Fibroblast of lung (primary cell): ENCODE measurements around the gene NHSL2. TPM values are rescaled to one million over a fixed set of nuclear protein-coding genes. Genes with fewer than 3 reads are reported as not detected.

ENCODE experiments used
- DNase-seq, 2 donors: peaks; one replicate each; pipeline versions ENCODE4 v3.0.0 to v3.0.0-alpha.2; 2010; ENCODE audit warnings: low read depth in 2 of 2
- H2AFZ ChIP-seq: 2 replicates; pipeline ENCODE4 v1.5.1; 2012; ENCODE audit warnings: low read length, control low read depth, inconsistent platforms
- H3K27ac ChIP-seq: 2 replicates; pipeline ENCODE4 v1.5.1; 2011; ENCODE audit warnings: low read length, control low read depth; ENCODE audit not compliant: insufficient read depth
- H3K27me3 ChIP-seq: 2 replicates; pipeline ENCODE4 v1.5.1; 2011; ENCODE audit warnings: mild to moderate bottlenecking, low read length; ENCODE audit not compliant: control insufficient read depth, insufficient read depth
- H3K36me3 ChIP-seq: 2 replicates; pipeline ENCODE4 v1.5.1; 2011; ENCODE audit warnings: low read length; ENCODE audit not compliant: control insufficient read depth, insufficient read depth
- H3K4me1 ChIP-seq: 2 replicates; pipeline ENCODE4 v1.5.1; 2011; ENCODE audit warnings: low read length; ENCODE audit not compliant: control insufficient read depth, insufficient read depth; ENCODE audit errors: extremely low read depth
- H3K4me2 ChIP-seq: 2 replicates; pipeline ENCODE4 v1.5.1; 2011; ENCODE audit warnings: low read length, control low read depth; ENCODE audit not compliant: insufficient read depth; ENCODE audit errors: extremely low read depth
- H3K4me3 ChIP-seq, 4 experiments: fragments of 200-600 bp in 1 of 4; sonication (generic) in 1 of 4; replicated peaks in 1 of 4; 2 replicates each; pipeline ENCODE4 v1.5.1; 2011 to 2016; ENCODE audit warnings: low read length in 4 of 4, low read depth in 3 of 4, mild to moderate bottlenecking in 3 of 4, control low read depth in 2 of 4, inconsistent platforms in 1 of 4, mixed read lengths in 1 of 4; ENCODE audit not compliant: insufficient read depth in 1 of 4; ENCODE audit errors: control extremely low read depth in 1 of 4
- H3K79me2 ChIP-seq: 2 replicates; pipeline ENCODE4 v1.5.1; 2012; ENCODE audit warnings: mild to moderate bottlenecking, low read length, inconsistent platforms; ENCODE audit not compliant: control insufficient read depth, insufficient read depth
- H3K9ac ChIP-seq: 2 replicates; pipeline ENCODE4 v1.5.1; 2011; ENCODE audit warnings: mild to moderate bottlenecking, low read length, control low read depth; ENCODE audit not compliant: insufficient read depth
- H3K9me3 ChIP-seq: 2 replicates; pipeline ENCODE4 v1.5.1; 2012; ENCODE audit warnings: low read depth, low read length; ENCODE audit not compliant: control insufficient read depth, insufficient read depth
- H4K20me1 ChIP-seq: 2 replicates; pipeline ENCODE4 v1.5.1; 2011; ENCODE audit warnings: low read length; ENCODE audit not compliant: control insufficient read depth, insufficient read depth; ENCODE audit errors: extremely low read depth
- CTCF ChIP-seq, 2 donors: IDR thresholded peaks in 1 of 2; conservative IDR thresholded peaks in 1 of 2; 1 replicate in 1 of 2; 2 replicates in 1 of 2; pipeline ENCODE4 v1.5.1; 2011 to 2012; ENCODE audit warnings: low read length in 2 of 2, control low read depth in 1 of 2, inconsistent platforms in 1 of 2, low read depth in 1 of 2, mild to moderate bottlenecking in 1 of 2
- EZH2 ChIP-seq: IDR thresholded peaks from 2 replicates; pipeline ENCODE4 v1.5.1; 2012; ENCODE audit warnings: low read length, control low read depth, mild to moderate bottlenecking; ENCODE audit errors: missing control alignments
- polyA plus RNA-seq, 2 donors: library from polyadenylated mRNA; depleted of rRNA in 1 of 2; stranded (reverse) in 1 of 2; unstranded in 1 of 2; fragments of >200 nt; gene quantifications; 2 replicates each; pipeline ENCODE4 v1.2.1, GENCODE V29; 2011 to 2012; ENCODE audit warnings: missing spikeins in 1 of 2
- total RNA-seq: library from RNA; depleted of rRNA; stranded (reverse); fragments of >200 nt; gene quantifications from 2 replicates; pipeline ENCODE4 v1.2.1, GENCODE V29; 2014

The NHSL2 gene
- total and polyA plus RNA-seq, 2 donors (not counting 1 experiment from before 2014, with no cell fraction given) = 4.3 to 9.7 TPM

- no peak overlapping the region for H3K4me3 ChIP-seq
- no peak for TF ChIP-seq EZH2
- no peak for TF ChIP-seq CTCF (conservative IDR thresholded peaks at IDR 0.05 in 1 of 2, IDR thresholded peaks at IDR 0.05 in 1 of 2; ENCODE audit: low read depth in 1 of 2, low read length in 2 of 2)
- H3K79me2 ChIP-seq = no peaks in the 10 kb centered on the region
- H3K4me1 ChIP-seq = no peaks in the 10 kb centered on the region
- no peaks in the 10 kb centered on the region for H3K36me3 ChIP-seq
- no peak overlapping the region for H2AFZ ChIP-seq
- no peak overlapping the region for H3K4me2 ChIP-seq
- no peak for DNase-seq
- no peaks in the 10 kb centered on the region for H4K20me1 ChIP-seq
- no peak overlapping the region for H3K27ac ChIP-seq
- no peaks in the 10 kb centered on the region for H3K27me3 ChIP-seq
- H3K9ac ChIP-seq = no peak overlapping the region
- H3K9me3 ChIP-seq = no peaks in the 10 kb centered on the region
Observed at GRCh38 chrX:72139538-72139937, 228.9 kb downstream of the NHSL2 start.

- TF ChIP-seq CTCF (conservative IDR thresholded peaks at IDR 0.05 in 1 of 2, IDR thresholded peaks at IDR 0.05 in 1 of 2; ENCODE audit: low read depth in 1 of 2, low read length in 2 of 2) (no peak), EZH2 (no peak)
- H2AFZ ChIP-seq = no peak overlapping the region
- no peak overlapping the region for H3K27ac ChIP-seq
- H4K20me1 ChIP-seq = no peaks in the 10 kb centered on the region
- no peaks in the 10 kb centered on the region for H3K79me2 ChIP-seq
- H3K4me2 ChIP-seq = no peak overlapping the region
- no peak for DNase-seq
- H3K4me3 ChIP-seq = no peak overlapping the region
- no peaks in the 10 kb centered on the region for H3K27me3 ChIP-seq
- no peaks in the 10 kb centered on the region for H3K36me3 ChIP-seq
- no peaks in the 10 kb centered on the region for H3K9me3 ChIP-seq
- H3K4me1 ChIP-seq = no peaks in the 10 kb centered on the region
- no peak overlapping the region for H3K9ac ChIP-seq
Observed at GRCh38 chrX:72141372-72142004, 230.8 kb downstream of the NHSL2 start.

- H3K4me2 ChIP-seq = no peak overlapping the region
- no peaks in the 10 kb centered on the region for H3K79me2 ChIP-seq
- H3K4me3 ChIP-seq = no peak overlapping the region
- no peak overlapping the region for H2AFZ ChIP-seq
- H3K9me3 ChIP-seq = no peaks in the 10 kb centered on the region
- H3K27ac ChIP-seq = no peak overlapping the region
- no peaks in the 10 kb centered on the region for H3K27me3 ChIP-seq
- H3K4me1 ChIP-seq = no peaks in the 10 kb centered on the region
- TF ChIP-seq EZH2 (no peak), CTCF (conservative IDR thresholded peaks at IDR 0.05 in 1 of 2, IDR thresholded peaks at IDR 0.05 in 1 of 2; ENCODE audit: low read depth in 1 of 2, low read length in 2 of 2) (no peak)
- H3K9ac ChIP-seq = no peak overlapping the region
- H4K20me1 ChIP-seq = no peaks in the 10 kb centered on the region
- peak in 1 of 2 donors; percentile 60 for DNase-seq
- H3K36me3 ChIP-seq = no peaks in the 10 kb centered on the region
Observed at GRCh38 chrX:72142094-72142793, 231.6 kb downstream of the NHSL2 start.
